Activated naive CD8-positive, alpha-beta T cell treated with anti-CD3 and anti-CD28 coated beads, Interleukin-2, amount 10 ng/mL, durations not matched to agents 7 days and 5 days (primary cell): ENCODE results near the gene TPPP2. TPM values are rescaled to one million over a fixed set of nuclear protein-coding genes. Genes with fewer than 3 reads are reported as not detected.
A peak's percentile ranks its signal among the peaks of the same experiment; 100 is the strongest.

Source experiments
- ATAC-seq: fragments of 150-1000 bp; cut with Tn5 transposase; one replicate; pipeline ENCODE4 v1.10.0; 2021; ENCODE audit warnings: low read depth, moderate library complexity
- POLR2A ChIA-PET: fragments of 350-600 bp; sonication (Branson Sonifier 250); formaldehyde crosslinking; loops from one replicate; lab custom pipeline; 2021; ENCODE audit warnings: antibody characterized with exemption; lab: Charles Lee
- DNase-seq: peaks from one replicate; pipeline ENCODE4 v3.0.0; 2021
- H3K27ac Mint-ChIP-seq: one replicate; pipeline ENCODE4 v1.8.0; 2022; ENCODE audit warnings: mild to moderate bottlenecking, mixed read lengths
- H3K27me3 Mint-ChIP-seq: one replicate; pipeline ENCODE4 v1.8.0; 2022; ENCODE audit warnings: mild to moderate bottlenecking, moderate library complexity, mixed read lengths
- H3K36me3 Mint-ChIP-seq: one replicate; pipeline ENCODE4 v1.8.0; 2021; ENCODE audit warnings: mild to moderate bottlenecking, mixed read lengths
- H3K4me1 Mint-ChIP-seq: one replicate; pipeline ENCODE4 v1.8.0; 2021; ENCODE audit warnings: mixed read lengths
- H3K4me3 Mint-ChIP-seq: one replicate; pipeline ENCODE4 v1.8.0; 2022; ENCODE audit warnings: mild to moderate bottlenecking, moderate library complexity, mixed read lengths
- H3K9me3 Mint-ChIP-seq: one replicate; pipeline ENCODE4 v1.8.0; 2021; ENCODE audit warnings: mixed read lengths
- total RNA-seq, 2 experiments: library from RNA; stranded (reverse); gene quantifications; one replicate each; pipeline ENCODE4 v1.2.3, GENCODE V29; 2021

Gene TPPP2
- total RNA-seq, 2 experiments from 2014 or later = not detected

DNA sequence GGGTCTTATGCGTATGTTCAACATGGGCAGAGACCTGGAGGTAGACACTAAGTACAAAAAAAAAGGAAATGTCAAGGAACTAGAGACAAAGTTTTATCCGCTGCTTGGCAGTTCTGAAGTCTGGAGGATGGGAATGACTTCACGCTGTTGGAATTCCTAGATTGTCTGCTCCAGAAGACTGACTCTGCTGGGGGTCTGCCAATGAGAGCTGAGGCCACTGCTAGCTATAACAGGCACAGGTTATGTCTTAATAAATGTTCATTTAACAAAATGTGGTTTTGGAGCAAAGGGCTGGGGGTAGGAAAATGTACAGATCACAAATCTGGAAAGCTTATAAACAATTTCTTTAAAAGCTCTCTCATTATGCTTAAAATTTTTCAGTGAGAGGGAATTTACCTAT is 33.5 kb downstream of the TPPP2 start:
- POLR2A ChIA-PET = no interaction called here
- Mint-ChIP-seq H3K9me3 (no peaks in the 10 kb centered on the region), H3K27ac (no peak overlapping the region), H3K36me3 (no peaks in the 10 kb centered on the region), H3K27me3 (peaks cover 61% of the 10 kb centered on the region), H3K4me3 (no peak overlapping the region), H3K4me1 (peaks cover under 1% of the 10 kb centered on the region)
- no peak for DNase-seq
- no peak for ATAC-seq

DNA sequence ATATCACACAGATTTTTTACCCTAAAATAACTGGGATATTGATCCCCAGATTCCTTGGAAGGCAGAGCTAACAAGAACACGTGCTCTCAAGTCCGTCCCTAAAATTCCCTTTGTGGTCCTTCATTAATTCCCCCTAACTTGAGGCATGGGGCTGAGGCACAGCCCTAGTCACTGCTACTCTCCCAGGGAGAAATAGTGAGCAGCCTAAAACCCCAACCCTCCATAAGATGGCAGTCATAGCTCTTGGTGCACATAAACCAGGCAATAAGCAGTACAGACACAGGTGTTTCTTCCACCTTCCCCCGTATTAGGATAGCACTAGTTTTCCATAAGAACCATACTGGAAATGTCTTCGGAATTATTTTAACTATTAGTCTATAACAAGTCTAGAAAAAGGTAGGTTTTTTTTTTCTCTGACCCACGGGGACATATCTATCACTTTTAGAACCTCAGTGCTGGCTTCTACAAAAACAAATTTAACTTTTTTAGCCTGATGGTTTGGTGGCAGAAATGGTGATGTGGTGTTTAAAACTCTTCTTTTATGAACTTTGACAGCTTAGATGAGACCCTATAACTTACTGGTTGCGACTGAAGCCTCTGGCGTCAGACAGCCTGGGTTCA is 37.0 kb downstream of the TPPP2 start:
- Mint-ChIP-seq H3K27me3 (peaks cover 80% of the 10 kb centered on the region), H3K9me3 (no peaks in the 10 kb centered on the region), H3K4me3 (no peak overlapping the region), H3K36me3 (no peaks in the 10 kb centered on the region), H3K27ac (no peak overlapping the region), H3K4me1 (peaks cover 22% of the 10 kb centered on the region)
- DNase-seq (no peak), ATAC-seq (no peak)
- POLR2A ChIA-PET = interaction anchor here (0.8 to 0.9 kb wide), 2 partner anchors 36 to 38 kb away, joined by 3 to 4 read pairs; no protein-coding TSS in a partner anchor

DNA sequence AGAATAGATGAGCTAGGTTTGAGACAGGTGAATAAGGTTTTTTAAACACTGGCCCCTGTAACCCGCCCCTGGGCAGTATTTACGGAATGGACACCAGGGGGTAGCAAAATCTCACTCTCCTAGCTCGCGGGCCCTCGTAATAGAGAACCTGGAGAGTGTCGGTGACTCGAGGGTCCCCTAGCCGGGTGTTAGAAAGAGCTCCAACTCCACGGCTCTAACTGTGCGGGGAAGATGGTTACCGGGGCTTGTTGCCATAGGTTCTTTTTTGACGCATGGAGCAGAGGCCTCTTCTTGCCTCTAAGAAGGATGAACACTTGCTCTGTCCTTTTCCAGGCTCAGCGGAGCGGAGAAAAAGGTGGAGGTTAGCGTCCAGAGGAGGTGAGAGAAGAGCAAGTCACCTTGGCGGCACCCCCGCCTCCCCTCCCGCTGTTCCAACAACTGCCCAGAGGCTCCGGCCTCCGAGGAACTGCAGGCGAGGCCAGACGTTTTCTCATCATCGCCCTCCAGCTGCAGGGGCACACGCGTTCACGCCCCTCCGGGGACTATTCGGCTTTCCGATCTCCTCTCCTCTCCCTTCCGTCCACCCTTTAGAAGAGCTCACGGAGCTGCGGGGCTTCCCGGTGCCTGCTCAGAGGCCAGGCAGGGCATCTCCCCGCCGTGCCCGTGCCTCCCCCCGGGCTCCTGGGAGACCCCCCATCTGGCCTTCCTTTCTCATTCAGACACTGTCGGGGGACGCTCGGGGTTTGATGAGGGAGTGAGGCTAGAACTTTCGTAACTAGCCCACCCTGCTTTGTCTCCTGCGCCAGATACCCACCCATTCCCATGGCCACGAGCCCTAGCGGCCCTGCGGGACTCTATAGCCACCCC is 38.7 kb downstream of the TPPP2 start:
- Mint-ChIP-seq H3K9me3 (no peaks in the 10 kb centered on the region), H3K27ac (no peak overlapping the region), H3K4me3 (peak overlapping the region; percentile 68), H3K4me1 (peaks cover 27% of the 10 kb centered on the region), H3K36me3 (no peaks in the 10 kb centered on the region), H3K27me3 (peaks cover 79% of the 10 kb centered on the region)
- POLR2A ChIA-PET = interaction anchor here (1.0 to 1.5 kb wide), 5 partner anchors 21 to 54 kb away, joined by 3 to 10 read pairs (median 4); no protein-coding TSS in a partner anchor
- DNase-seq (peak; percentile 45), ATAC-seq (peak; percentile 45)

DNA sequence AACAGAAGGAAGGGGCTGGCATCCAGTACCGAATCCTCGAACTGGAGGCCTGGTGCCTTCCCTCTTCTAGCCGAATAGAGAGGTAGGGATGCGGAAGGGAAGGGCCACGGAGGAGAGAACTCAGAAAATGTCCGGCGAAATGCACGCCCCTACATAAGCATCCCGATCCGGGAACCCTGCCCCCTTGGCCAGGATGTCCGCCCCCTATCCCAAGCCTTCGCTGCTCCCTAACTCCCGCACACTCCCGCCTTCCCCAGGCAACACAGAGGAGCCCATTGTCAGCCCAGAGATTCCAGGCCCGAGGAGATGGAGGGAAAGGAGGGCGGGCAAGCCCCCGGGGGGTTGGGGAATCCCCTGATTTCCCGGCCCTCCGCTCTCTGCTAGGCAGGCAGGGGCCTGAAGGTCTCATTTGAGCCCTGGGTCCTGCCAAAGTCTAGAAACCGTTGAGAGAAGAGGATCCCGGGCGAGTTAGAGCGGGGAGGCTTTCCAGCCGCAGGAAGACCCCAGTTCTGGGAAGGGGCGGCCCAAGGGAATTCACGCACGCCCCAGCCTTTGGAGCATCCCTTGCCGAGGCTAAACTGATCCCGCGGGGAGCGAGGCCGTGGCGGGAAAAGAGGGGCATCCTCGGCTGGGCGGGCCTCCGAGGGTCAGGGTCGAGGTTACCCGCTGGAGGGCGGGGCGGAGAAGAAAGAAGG is 39.5 kb downstream of the TPPP2 start:
- ATAC-seq = no peak
- no peak for DNase-seq
- Mint-ChIP-seq H3K9me3 (no peaks in the 10 kb centered on the region), H3K36me3 (no peaks in the 10 kb centered on the region), H3K27me3 (peaks cover 74% of the 10 kb centered on the region), H3K4me1 (peaks cover 27% of the 10 kb centered on the region), H3K27ac (no peak overlapping the region), H3K4me3 (peak overlapping the region; percentile 68)
- POLR2A ChIA-PET = interaction anchor here (2.1 to 2.7 kb wide), 2 partner anchors 18 to 34 kb away, joined by 16 to 17 read pairs; no protein-coding TSS in a partner anchor

DNA sequence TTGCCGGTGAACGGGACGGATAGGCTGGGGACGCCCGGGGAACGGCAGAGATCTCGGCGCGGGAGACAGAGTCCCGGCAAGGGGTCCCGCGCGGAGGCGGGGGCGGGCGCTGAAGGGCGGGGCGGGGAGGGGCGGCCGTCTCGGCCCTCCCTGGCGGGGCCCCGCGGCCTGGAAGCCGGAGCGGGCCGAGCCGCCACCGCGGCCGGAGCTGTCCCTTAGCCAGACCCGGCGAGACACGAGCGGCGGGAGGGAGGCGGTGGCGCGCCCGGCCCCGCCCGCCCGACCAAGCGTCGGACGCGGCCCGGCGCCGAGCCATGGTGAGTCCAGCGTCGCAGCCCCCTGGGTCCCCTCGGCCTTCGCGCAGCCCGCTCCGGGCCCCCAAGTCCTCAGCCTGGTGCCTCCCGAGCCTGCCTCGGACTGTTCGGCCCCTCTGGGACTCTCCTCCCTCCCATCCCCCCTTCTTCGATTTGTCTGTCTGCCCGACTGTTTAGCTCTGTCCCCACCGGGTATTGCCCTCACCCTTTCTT is 40.1 kb downstream of the TPPP2 start, which contains the start of gene ARHGEF40:
ARHGEF40 (plus strand) TSS at position 222 of the 527 bp plus-strand sequence; CDS start at position 315, 93 bp downstream.
- Mint-ChIP-seq H3K27ac (no peak within 1 kb of the TSS), H3K4me3 (peak within 1 kb of the TSS; percentile 79), H3K4me1 (peaks cover 27% of the 10 kb centered on the region), H3K9me3 (no peaks in the 10 kb centered on the region), H3K36me3 (no peaks in the 10 kb centered on the region), H3K27me3 (peaks cover 70% of the 10 kb centered on the region)
- DNase-seq (peak; percentile 40), ATAC-seq (no peak)
- POLR2A ChIA-PET = interaction anchor here (0.8 to 2.7 kb wide), 4 partner anchors 17 to 49 kb away, joined by 3 to 17 read pairs (median 10); no protein-coding TSS in a partner anchor

DNA sequence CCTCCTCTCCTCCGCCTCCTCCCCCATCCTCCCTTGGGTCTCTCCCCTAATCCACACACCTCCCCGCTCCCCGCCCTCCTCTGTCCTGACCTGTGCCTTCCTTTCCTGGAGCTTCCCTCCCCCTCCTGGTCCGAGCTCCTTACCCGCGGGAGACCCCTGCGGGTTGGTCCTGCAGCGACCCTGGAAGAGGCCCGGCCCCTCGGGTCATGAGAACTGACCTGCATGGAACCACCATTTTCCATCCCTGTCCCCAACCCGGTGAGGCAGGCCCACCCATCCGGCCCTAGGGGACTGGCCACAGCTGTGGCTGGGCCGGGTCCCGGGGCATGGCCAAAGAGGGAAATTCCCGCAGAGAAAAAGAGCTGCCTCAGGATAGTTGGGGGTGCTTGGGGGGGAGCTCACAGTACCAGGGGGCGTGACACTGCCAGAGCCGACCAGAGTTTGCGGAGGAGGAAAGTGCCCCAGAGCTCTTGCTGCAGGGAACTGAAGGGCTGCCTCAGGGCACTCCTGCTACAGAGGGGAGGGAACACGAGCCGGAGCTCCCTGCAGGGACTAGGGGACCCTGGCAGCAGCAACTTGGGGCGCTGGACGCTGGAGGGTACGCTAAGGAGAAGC is 40.7 kb downstream of the TPPP2 start:
- H3K27ac Mint-ChIP-seq = no peak overlapping the region
- no peaks in the 10 kb centered on the region for H3K36me3 Mint-ChIP-seq

DNA sequence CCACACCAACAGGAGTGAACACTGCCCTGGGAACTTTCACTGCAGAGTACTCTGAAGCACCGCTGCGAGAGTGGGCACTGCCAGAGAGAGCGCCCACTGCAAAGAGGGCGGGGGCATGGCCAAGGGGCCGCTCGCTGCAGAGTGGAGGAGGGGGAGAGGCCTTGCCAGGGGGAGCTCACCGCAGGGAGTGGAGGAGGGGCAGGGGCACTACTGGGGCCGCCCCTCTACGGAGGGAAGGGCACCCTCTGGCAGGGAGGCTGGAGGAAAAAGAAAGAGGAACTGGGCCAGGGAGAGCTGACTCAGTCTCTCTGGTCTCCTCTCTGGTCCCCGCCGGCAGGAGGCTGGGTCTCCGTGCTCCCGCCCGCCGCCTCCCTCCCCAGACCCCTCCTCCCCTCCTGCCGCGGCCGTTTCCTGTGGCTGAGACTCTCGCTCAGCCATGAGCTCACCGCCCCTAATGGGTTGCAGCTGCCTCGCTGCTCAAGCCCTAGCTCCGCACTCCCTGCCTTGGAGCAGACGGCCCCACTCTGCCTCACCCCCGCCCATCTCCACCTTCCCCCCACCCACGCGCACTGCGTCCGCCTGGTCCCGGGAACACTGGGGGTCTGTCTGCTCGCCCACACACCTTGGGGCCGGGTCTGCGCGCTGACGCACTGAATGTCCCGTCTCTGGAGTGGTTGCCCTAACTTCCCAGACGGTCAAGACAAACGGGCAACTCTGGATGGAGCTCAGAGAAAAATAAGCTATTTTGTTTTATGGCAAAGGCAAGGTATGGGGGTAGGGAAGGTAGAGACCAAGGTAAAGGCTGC is 41.4 kb downstream of the TPPP2 start:
- POLR2A ChIA-PET = interaction anchor here (0.7 to 2.7 kb wide), 5 partner anchors 16 to 259 kb away, joined by 3 to 17 read pairs (median 4); no protein-coding TSS in a partner anchor
- H3K9me3 Mint-ChIP-seq = no peaks in the 10 kb centered on the region
- H3K4me3 Mint-ChIP-seq = peak overlapping the region; percentile 79
- no peaks in the 10 kb centered on the region for H3K36me3 Mint-ChIP-seq
- DNase-seq (peak; percentile 59), ATAC-seq (peak; percentile 57)
- peaks cover 63% of the 10 kb centered on the region for H3K27me3 Mint-ChIP-seq
- no peak overlapping the region for H3K27ac Mint-ChIP-seq
- H3K4me1 Mint-ChIP-seq = peaks cover 29% of the 10 kb centered on the region

More for the DNA sequence above, 40.7 kb downstream of the TPPP2 start:
- no peaks in the 10 kb centered on the region for H3K9me3 Mint-ChIP-seq
- H3K4me3 Mint-ChIP-seq = peak overlapping the region; percentile 79
- DNase-seq (peak; percentile 47), ATAC-seq (peak; percentile 28)
- POLR2A ChIA-PET = interaction anchor here (0.8 to 2.7 kb wide), 5 partner anchors 17 to 50 kb away, joined by 3 to 17 read pairs (median 4); no protein-coding TSS in a partner anchor
- H3K27me3 Mint-ChIP-seq = peaks cover 65% of the 10 kb centered on the region
- H3K4me1 Mint-ChIP-seq = peaks cover 27% of the 10 kb centered on the region

DNA sequence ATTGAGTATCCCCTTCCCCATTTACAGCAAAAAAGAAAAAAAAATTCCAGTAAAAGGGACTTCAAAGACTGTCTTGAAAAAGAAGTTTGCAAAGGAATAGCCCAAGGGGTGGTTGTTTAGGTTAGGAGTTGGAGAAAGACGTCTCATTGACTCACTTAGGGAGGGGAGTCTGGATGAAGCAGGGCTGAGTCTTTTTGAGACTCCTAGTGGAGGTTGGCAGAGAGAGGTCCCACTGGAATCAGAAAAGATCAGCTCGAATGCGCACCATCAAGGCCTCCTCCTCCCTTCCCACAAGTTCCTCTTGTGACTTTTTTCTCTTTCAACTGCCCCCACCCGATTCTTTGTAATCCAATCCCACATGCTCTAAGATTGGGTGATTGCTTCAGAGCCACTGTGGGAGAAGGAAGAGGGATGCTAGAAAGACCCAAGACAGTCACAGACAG is 42.0 kb downstream of the TPPP2 start:
- POLR2A ChIA-PET = interaction anchor here (0.7 to 2.7 kb wide), 4 partner anchors 15 to 260 kb away, joined by 3 to 17 read pairs (median 10); no protein-coding TSS in a partner anchor
- Mint-ChIP-seq H3K4me1 (peaks cover 29% of the 10 kb centered on the region), H3K36me3 (no peaks in the 10 kb centered on the region), H3K9me3 (no peaks in the 10 kb centered on the region), H3K27me3 (peaks cover 56% of the 10 kb centered on the region), H3K4me3 (peak overlapping the region; percentile 79), H3K27ac (no peak overlapping the region)
- no peak for ATAC-seq
- DNase-seq = no peak

DNA sequence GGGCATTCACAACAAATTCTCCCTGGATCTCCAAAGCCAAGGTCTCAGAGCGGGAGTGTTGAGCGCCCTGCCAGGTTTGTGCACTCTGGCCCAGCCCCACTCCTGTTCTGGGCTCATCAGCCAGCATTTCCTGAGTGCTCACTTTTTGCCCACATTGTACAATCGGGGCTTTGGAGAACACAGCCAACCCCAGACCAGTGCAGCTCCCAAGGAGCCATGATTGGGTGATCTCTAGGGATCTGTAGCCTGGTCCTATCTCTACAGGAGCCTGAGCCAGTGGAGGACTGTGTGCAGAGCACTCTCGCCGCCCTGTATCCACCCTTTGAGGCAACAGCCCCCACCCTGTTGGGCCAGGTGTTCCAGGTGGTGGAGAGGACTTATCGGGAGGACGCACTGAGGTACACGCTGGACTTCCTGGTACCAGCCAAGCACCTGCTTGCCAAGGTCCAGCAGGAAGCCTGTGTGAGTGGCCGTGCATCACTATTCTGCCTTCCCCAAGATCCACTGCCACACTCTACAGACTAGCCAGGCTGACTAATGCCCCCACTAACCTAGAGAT is 42.8 kb downstream of the TPPP2 start:
- DNase-seq (no peak), ATAC-seq (no peak)
- H3K36me3 Mint-ChIP-seq = no peaks in the 10 kb centered on the region
- POLR2A ChIA-PET = interaction anchor here (2.7 kb wide), 1 partner anchor 31 kb away, joined by 17 read pairs; no protein-coding TSS in a partner anchor
- H3K4me3 Mint-ChIP-seq = no peak overlapping the region
- peaks cover 29% of the 10 kb centered on the region for H3K4me1 Mint-ChIP-seq
- no peak overlapping the region for H3K27ac Mint-ChIP-seq
- H3K27me3 Mint-ChIP-seq = peaks cover 51% of the 10 kb centered on the region
- H3K9me3 Mint-ChIP-seq = no peaks in the 10 kb centered on the region

DNA sequence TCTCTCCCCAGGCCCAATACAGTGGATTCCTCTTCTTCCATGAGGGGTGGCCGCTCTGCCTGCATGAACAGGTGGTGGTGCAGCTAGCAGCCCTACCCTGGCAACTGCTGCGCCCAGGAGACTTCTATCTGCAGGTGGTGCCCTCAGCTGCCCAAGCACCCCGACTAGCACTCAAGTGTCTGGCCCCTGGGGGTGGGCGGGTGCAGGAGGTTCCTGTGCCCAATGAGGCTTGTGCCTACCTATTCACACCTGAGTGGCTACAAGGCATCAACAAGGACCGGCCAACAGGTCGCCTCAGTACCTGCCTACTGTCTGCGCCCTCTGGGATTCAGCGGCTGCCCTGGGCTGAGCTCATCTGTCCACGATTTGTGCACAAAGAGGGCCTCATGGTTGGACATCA is 43.9 kb downstream of the TPPP2 start:
- Mint-ChIP-seq H3K4me3 (no peak overlapping the region), H3K27ac (no peak overlapping the region), H3K4me1 (peaks cover 24% of the 10 kb centered on the region), H3K27me3 (peaks cover 44% of the 10 kb centered on the region), H3K9me3 (no peaks in the 10 kb centered on the region), H3K36me3 (no peaks in the 10 kb centered on the region)
- POLR2A ChIA-PET = no interaction called here
- ATAC-seq (no peak), DNase-seq (no peak)

DNA sequence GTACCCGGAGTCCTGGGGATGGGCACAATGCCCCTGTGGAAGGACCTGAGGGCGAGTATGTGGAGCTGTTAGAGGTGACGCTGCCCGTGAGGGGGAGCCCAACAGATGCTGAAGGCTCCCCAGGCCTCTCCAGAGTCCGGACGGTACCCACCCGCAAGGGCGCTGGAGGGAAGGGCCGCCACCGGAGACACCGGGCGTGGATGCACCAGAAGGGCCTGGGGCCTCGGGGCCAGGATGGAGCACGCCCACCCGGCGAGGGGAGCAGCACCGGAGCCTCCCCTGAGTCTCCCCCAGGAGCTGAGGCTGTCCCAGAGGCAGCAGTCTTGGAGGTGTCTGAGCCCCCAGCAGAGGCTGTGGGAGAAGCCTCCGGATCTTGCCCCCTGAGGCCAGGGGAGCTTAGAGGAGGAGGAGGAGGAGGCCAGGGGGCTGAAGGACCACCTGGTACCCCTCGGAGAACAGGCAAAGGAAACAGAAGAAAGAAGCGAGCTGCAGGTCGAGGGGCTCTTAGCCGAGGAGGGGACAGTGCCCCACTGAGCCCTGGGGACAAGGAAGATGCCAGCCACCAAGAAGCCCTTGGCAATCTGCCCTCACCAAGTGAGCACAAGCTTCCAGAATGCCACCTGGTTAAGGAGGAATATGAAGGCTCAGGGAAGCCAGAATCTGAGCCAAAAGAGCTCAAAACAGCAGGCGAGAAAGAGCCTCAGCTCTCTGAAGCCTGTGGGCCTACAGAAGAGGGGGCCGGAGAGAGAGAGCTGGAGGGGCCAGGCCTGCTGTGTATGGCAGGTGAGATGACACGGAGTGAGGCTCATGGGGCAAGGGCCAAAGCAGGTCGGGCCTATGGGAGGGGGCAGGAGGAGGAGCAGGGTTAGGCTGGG is 44.6 kb downstream of the TPPP2 start:
- Mint-ChIP-seq H3K27me3 (peaks cover 37% of the 10 kb centered on the region), H3K36me3 (no peaks in the 10 kb centered on the region), H3K4me1 (peaks cover 21% of the 10 kb centered on the region), H3K9me3 (no peaks in the 10 kb centered on the region), H3K4me3 (no peak overlapping the region), H3K27ac (no peak overlapping the region)
- DNase-seq (no peak), ATAC-seq (no peak)
- POLR2A ChIA-PET = no interaction called here
